Iris pigment epithelial cell (primary cell): ENCODE results near the gene RNF135.
"Not testable (repeated sequence)": the region's sequence is repeated elsewhere in the genome, so short reads cannot be mapped to it uniquely, and the experiment has no call there.

Experiments
- DNase-seq: peaks from one replicate; pipeline ENCODE4 v3.0.0-alpha.2; 2011; ENCODE audit warnings: low read depth

RNF135 gene

DNA sequence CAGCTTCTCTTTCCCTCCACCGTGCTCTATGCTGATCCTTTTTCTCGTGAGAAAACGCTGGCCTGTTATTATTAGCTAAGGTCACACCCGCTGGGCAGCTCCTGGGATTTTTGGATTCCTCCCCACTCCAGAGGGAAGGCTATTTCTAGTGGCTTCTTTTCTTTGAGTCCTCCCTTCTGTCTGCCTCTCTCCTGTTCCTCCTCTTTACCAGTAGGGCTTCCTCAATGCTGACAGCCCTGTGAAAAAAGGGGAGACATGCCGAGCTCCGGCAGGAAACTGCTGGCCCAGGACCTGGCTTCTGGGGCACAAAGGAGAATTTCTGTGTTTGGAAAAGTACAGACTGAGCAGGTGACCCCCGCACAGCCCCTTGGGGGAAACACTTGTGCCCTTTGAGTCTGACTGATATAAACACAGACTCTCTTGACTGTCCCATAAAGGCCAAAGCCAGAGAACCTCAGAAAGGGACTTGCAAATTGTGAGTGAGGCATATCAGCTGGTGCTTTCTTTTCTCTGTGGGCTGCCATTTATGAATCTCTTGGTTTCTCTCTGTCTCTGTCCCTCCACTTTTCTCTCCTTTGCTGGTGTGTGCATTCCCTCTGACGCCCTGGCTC lies 14.0 kb upstream of the RNF135 start:
- DNase-seq: peak; percentile 21

DNA sequence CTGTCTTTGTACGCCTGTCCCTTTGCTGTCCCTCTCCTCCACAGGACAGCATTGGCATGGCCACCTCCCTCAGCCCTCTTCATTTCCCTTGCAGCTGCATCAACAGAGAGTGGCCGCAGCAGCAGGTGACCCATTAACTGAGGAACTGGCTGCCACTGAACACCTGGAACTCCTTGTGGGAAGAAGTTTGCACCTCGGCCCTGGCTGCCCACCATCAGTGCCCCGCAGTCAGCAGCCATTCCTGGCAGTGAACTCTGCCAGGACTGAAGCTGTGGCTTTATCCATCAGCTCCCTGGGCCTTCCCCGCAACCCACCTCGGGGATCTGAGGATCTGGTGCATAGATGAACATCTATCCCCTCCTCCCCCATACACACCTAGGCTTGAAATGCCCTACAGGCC lies 13.1 kb upstream of the RNF135 start:
- DNase-seq: no peak

GRCh38 chr17:30958187-30958586 lies 12.7 kb upstream of the RNF135 start:
- DNase-seq: peak; percentile 17

DNA sequence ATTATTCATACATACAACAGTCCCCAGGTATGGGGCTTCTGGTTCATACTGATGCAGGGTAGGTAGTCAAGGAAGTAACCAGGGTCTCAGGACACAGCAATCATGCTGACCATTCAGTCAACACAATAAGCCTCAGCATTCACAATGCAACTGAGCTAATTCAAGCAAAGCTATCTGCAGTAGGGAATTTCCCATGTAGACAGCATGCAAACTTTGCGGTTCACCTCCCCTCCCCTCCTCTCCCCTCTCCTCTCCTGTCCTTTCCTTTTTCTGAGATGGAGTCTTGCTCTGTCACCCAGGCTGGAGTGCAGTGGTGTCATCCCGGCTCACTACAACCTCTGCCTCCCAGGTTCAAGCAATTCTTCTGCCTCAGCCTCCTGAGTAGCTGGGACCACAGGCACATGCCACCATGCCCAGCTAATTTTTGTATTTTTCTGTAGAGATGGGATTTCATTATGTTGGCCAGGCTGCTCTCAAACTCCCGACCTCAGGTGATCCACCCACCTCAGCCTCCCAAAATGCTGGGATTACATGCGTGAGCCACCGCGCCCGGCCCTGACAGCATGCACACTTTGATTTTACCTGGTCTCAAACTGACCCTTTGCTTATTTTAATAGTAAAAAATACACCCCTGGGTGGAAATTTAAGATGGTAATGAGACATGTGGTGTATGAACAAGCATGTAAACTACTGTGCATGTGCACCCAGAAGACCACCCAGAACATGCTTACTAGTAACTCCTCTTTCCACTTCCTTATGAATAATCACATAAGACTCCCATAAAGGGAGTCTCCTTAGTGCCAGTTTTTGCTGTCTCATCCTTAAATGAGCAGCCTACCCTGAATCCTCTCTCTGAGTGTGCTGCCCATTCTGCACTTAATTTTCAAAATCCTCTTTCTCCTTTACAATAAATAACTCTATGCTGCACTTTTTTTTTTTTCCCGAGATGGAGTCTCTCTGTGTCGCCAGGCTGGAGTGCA lies 9.3 kb upstream of the RNF135 start:
- DNase-seq: no peak

DNA sequence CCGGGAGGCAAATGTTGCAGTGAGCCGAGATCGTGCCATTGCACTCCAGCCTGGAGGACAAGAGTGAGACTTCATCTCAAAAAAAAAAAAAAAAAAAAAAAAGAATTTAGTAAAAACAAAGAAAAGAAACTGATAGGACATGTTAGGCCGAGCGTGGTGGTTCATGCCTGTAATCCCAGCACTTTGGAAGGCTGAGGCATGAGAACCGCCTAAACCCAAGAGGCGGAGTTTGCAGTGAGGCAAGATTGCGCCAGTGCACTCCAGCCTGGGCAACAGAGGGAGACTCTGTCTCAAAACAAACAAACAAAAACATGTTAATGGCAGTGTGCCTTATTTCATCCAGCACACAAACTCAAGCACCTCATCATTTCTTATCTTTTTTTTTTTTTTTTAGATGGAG lies 6.5 kb upstream of the RNF135 start:
- DNase-seq: not testable (repeated sequence)

DNA sequence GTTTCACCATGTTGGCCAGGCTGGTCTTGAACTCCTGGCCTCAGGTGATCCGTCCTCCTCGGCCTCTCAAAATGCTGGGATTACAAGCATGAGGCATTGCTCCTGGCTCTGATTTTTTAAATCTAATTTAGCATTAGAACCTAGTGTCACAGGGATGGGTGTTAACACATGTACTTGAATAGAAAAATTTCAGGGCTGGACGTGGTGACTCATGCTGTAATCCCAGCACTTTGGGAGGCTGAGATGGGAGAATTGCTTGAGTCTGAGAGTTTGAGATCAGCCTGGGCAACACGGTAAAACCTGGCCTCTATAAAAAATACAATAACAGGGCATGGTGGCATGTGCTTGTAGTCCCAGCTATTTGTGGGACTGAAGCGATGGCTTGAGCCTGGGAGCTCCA lies 6.0 kb upstream of the RNF135 start:
- peak; percentile 49 for DNase-seq

DNA sequence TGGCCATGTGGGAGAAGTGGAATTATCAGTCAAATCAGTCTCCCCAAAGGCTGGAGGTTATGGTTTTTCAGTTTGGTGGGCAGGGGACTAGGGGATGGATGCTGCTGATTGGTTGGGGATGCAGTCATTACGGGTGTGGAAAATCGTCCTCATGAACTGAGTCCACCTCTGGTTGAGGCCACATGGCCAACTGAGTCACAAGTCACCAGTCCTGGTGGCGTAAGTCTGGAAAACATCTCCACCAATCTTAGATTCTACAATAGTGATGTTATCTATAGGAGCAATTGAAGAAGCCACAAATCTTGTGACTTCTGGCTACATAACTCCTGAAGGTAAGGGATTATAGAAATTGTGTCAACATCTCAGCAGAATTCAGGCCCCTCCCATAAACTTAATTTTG lies 5.2 kb upstream of the RNF135 start:
- DNase-seq: no peak

DNA sequence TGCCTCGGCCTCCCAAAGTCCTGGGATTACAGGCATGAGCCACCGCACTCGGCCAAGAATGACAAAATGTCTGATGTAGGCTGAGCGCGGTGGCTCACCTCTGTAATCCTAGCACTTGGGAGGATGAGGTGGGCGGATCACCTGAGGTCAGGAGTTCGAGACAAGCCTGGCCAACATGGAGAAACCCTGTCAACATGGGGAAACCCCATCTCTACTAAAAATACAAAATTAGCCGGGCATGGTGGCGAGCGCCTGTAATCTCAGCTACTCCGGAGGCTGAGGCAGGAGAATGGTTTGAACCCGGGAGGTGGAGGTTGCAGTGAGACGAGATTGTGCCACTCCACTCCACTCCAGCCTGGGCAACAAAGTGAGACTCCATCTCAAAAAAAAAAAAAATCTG lies 2.9 kb upstream of the RNF135 start:
- not testable (repeated sequence) for DNase-seq

- DNase-seq: no peak
Measured at GRCh38 chr17:30969989-30970830, 629 bp upstream of the RNF135 start.

DNA sequence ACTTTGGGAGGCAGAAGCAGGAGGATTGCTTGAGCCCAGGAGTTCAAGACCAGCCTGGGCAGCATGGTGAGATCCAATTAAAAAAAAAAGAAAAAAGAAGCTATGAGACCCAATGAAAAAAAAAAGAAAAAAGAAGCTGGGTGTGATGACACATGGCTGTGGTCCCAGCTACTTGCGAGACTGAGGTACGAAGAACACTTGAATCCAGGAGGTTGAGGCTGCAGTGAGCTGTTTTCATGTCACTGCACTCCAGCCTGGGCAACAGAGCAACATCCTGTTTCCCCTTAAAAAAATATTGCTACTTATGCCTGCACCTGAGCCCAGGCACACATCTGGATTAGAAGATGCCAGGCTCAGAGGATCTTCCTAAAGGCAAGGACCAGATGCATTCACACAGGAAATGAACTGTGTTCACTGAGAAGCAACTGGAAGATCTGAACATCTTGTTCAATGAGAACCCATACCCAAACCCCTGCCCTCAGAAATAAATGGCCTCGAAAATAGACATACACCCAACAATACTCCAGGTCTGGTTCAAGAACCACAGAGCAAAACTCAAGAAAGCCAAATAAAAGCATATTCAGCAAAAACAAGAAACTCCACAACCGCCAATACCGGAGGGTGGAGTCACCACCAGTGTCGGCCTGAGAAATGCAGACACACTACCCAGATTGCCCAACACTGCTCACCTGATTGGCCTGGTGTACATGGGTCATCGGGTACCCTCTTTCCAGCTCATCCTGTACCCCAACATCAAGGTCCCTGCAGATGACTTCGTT lies 4.4 kb downstream of the RNF135 start:
- no peak for DNase-seq

GRCh38 chr17:30979919-30980318 lies 9.1 kb downstream of the RNF135 start:
- DNase-seq: not testable (repeated sequence)

DNA sequence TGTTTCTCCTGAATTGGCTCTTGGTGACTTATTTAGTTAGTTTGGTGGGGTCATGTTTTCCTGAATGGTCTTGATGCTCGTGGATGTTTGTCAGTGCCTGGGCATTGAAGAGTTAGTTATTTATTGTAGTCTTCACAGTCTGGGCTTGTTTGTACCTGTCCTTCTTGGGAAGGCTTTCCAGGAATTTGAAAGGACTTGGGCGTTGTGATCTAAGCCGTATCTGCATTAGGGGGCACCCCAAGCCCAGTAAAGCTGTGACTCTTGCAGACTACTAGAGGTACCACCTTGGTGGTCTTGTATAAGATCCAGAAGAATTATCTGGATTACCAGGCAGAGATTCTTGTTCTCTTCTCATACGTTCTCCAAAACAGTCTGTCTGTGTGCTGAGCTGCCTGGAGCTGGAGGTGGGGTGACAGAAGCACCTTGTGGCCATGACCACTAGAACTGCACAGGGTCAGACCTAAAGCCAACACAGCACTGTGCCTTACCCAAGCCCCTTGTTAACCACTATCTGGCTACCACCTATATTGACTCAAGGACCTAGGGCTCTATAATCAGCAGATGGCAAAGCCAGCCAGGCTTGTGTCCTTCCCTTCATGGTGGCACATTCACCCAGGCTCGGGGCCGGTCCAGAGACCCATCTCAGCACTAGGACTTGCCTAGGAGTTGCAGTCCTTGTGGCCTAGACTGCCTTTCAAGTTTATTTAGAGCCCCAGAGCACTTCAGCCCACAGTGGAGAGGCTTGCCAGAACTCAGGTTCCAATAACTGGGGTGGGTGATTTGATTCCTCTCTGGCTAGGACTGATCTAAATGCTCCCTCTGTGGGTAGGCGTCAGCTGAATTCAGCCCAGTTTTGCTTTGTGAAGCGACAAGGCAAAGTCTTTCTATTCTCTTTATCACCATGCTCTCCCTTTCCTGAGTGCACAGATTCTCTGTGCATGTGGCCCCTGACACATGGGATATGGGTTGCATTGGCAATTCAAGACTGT lies 11.0 kb downstream of the RNF135 start:
- DNase-seq: no peak

- no peak for DNase-seq
Measured at GRCh38 chr17:30982855-30983254, 12.0 kb downstream of the RNF135 start.

GRCh38 chr17:30990458-30990857 lies 19.6 kb downstream of the RNF135 start:
- DNase-seq: no peak

GRCh38 chr17:30992551-30992950 lies 21.7 kb downstream of the RNF135 start:
- DNase-seq: no peak

- DNase-seq: peak; percentile 61
Measured at GRCh38 chr17:30995347-30995746, 24.5 kb downstream of the RNF135 start.

GRCh38 chr17:30996486-30996885 lies 25.6 kb downstream of the RNF135 start:
- DNase-seq: no peak

DNA sequence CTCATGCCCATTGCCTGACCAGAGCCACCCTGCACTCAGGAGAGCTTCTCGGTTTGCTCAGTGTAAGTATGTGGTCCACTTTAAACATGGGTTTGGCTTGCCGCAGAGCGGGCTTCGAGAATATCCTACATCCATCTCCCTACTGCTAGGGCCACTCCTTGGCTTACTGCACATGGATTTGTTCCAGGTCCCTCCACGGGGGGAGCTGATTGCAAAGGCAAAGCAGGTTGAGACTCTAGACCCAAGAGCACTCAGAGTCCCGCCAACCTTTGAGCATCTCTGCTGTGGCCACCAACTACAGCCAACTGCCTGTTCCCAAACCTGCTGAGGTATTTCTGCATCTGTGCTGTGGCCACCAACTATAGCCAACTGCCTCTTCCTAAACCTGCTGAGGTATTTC lies 26.4 kb downstream of the RNF135 start:
- DNase-seq: no peak

DNA sequence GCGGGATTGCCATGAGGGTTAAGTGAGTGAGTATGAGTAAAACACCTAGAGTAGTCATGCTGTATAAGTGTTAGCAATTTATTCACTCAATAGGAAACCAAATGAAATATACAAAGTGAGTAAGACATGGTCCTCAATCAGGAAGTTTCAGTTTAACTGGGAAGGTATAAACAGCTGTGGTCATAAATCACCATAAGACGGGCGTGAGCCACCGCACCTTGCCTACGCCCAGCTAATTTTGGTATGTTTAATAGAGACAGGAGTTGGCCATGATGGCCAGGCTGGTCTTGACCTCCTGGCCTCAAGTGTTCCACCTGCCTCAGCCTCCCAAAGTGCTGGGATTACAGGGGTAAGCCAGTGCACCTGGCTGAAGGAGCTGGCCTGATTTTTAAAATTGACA lies 27.0 kb downstream of the RNF135 start:
- DNase-seq: no peak

GRCh38 chr17:31002047-31002446 lies 31.2 kb downstream of the RNF135 start:
- no peak for DNase-seq
